ENCODE data around the gene ZNF219. TPM values are rescaled to one million over a fixed set of nuclear protein-coding genes. Genes with fewer than 3 reads are reported as not detected.

ZNF219 gene
- total and polyA plus RNA-seq, 10 of the 15 experiments (the other 5 are each of a cell fraction or from before 2014, with no cell fraction given): 0.16 to 6.4 (median 1.9) TPM

DNA sequence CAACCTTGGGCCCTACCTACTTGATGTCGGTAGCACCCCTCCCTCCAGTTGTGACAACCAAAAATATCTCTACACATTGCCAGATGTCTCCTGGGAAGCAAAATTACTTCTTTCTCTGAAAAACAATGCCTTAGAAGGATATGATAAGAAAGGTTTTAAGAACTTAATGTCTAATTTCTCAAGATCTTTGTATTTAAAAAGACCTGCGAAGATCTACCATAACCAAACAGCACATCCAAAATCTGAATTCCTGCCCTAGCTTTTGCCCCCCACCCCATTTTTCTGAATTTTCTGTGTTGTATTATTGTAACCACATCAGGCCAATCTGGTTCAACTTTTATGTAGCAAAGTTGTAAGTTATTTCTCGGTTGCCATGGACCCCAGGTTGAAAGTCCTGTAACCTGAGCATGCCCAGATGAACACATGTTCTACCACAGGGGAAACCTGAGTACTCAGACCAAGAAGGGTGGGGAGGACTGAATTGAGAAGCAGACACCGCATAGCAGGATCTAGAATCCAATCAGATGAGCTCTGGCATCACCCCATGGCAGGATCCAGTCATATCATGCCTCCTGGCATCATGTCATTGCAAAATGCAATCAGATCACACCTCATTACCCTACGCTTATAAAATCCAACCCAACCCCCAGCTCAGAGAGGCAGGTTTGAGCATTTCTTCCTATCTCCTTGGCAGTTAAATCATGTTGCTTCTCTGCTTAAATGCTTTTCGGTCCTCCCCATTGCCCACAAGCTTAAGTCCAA, 11.1 kb upstream of the ZNF219 start (continued):
- peak; percentile 78 for TF ChIP-seq E4F1 (IDR thresholded peaks at IDR 0.05; ENCODE audit: borderline replicate concordance, partially characterized antibody)

DNA sequence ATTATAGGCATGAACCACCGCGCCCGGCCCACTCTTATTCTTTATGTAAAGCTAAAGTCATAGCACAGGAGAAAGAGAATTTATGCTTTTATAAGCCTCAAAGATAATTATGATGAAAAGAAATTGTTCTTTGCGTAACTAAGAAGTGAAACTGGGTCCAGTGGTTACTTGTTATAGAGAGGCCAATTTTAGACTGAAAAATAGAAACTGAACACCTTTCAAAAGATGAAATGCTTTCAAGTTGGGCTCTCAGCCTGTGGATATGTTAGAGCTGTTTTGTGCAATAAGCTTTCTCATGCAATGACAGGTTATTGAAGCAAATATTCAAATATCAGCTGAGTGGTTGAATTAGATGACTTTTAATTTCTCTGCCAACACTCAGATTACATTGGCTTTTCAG, 10.3 kb upstream of the ZNF219 start:
- WGBS (ENCODE audit: insufficient coverage, insufficient replicate concordance, low lambda C conversion rate, missing lambda C conversion rate): 75% methylated on average over 4 of the region's 4 CpGs
- intact Hi-C loops (cut with micrococcal nuclease; ENCODE audit: unreplicated experiment) (no loop called here), in situ Hi-C loops (cut with MboI) (no loop called here)
- ChIA-PET POLR2A (interaction anchor here (0.6 to 1.6 kb wide), 2 partner anchors 37 to 197 kb away, joined by 4 to 6 read pairs; no protein-coding TSS in a partner anchor), SMC1A (ENCODE audit: uncharacterized antibody, unreplicated experiment) (interaction anchor here (0.7 to 8.3 kb wide), 8 partner anchors 9 to 198 kb away, joined by 3 to 99 read pairs (median 5); no protein-coding TSS in a partner anchor), RAD21 (ENCODE audit: unreplicated experiment) (interaction anchor here (0.6 to 3.3 kb wide), 5 partner anchors 17 to 94 kb away, joined by 3 to 13 read pairs (median 5); partner anchors contain the start of gene ARHGEF40), CTCF (interaction anchor here (0.6 to 10.6 kb wide), 7 partner anchors 14 to 418 kb away, joined by 3 to 253 read pairs (median 11); partner anchors contain the start of genes ARHGEF40 and SALL2)
- H3K4me3 ChIP-seq: no peak overlapping the region
- H3K4me2 ChIP-seq (ENCODE audit: control insufficient read depth, insufficient read depth): peak overlapping the region; percentile 53
- no peak for FAIRE-seq
- no peaks in the 10 kb centered on the region for H3K36me3 ChIP-seq (ENCODE audit: control insufficient read depth in 2 of 2, insufficient read depth in 2 of 2, low read length in 1 of 2)
- peaks cover 30% of the 10 kb centered on the region for H3K4me1 ChIP-seq (ENCODE audit: control insufficient read depth, insufficient read depth, low read length)
- no peak for DNase-seq (ENCODE audit: low read depth, low spot score)
- H3K79me2 ChIP-seq (ENCODE audit: control insufficient read depth, insufficient read depth, low read length): no peaks in the 10 kb centered on the region
- H3K27ac ChIP-seq (ENCODE audit: control insufficient read depth, insufficient read depth): peak overlapping the region; percentile 52
- no TSS peak for BruUV-seq (replicated peaks)
- no peaks in the 10 kb centered on the region for H4K20me1 ChIP-seq (ENCODE audit: control insufficient read depth, insufficient read depth)
- H3K27me3 ChIP-seq (replicated peaks in 1 of 2; ENCODE audit: control insufficient read depth in 2 of 2, insufficient read depth in 2 of 2, low read length in 1 of 2): no peaks in the 10 kb centered on the region
- H3K9ac ChIP-seq (ENCODE audit: control insufficient read depth, insufficient read depth, low read length): no peak overlapping the region
- peak; percentile 23 for ATAC-seq
- no peaks in the 10 kb centered on the region; the same call in 2 of the 3 replicates for H3K9me3 ChIP-seq (replicated peaks; ENCODE audit: control insufficient read depth, insufficient read depth, low read length)
- H2AFZ ChIP-seq (ENCODE audit: control insufficient read depth, low read depth, low read length): no peak overlapping the region
- TF ChIP-seq, protein P1, sequence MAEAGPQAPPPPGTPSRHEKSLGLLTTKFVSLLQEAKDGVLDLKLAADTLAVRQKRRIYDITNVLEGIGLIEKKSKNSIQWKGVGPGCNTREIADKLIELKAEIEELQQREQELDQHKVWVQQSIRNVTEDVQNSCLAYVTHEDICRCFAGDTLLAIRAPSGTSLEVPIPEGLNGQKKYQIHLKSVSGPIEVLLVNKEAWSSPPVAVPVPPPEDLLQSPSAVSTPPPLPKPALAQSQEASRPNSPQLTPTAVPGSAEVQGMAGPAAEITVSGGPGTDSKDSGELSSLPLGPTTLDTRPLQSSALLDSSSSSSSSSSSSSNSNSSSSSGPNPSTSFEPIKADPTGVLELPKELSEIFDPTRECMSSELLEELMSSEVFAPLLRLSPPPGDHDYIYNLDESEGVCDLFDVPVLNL (IDR thresholded peaks at IDR 0.05; ENCODE audit: low read depth, low read length): no peak
- TF ChIP-seq HDGF (IDR thresholded peaks at IDR 0.05) (no peak), MEF2A (IDR thresholded peaks at IDR 0.05; ENCODE audit: insufficient read depth, low read depth, low read length) (peak; percentile 73), SMC3 (IDR thresholded peaks at IDR 0.05; ENCODE audit: borderline replicate concordance, low read length) (no peak), RCOR1 (conservative IDR thresholded peaks at IDR 0.05; ENCODE audit: low read depth, low read length) (no peak), DPF2 (IDR thresholded peaks at IDR 0.05) (no peak), CREB1 (IDR thresholded peaks at IDR 0.05; ENCODE audit: low read depth) (peak; percentile 50; the same call in 1 of the 2 replicates), CREM (IDR thresholded peaks at IDR 0.05; ENCODE audit: low read depth) (peak; percentile 40)
- TF ChIP-seq, protein P2, sequence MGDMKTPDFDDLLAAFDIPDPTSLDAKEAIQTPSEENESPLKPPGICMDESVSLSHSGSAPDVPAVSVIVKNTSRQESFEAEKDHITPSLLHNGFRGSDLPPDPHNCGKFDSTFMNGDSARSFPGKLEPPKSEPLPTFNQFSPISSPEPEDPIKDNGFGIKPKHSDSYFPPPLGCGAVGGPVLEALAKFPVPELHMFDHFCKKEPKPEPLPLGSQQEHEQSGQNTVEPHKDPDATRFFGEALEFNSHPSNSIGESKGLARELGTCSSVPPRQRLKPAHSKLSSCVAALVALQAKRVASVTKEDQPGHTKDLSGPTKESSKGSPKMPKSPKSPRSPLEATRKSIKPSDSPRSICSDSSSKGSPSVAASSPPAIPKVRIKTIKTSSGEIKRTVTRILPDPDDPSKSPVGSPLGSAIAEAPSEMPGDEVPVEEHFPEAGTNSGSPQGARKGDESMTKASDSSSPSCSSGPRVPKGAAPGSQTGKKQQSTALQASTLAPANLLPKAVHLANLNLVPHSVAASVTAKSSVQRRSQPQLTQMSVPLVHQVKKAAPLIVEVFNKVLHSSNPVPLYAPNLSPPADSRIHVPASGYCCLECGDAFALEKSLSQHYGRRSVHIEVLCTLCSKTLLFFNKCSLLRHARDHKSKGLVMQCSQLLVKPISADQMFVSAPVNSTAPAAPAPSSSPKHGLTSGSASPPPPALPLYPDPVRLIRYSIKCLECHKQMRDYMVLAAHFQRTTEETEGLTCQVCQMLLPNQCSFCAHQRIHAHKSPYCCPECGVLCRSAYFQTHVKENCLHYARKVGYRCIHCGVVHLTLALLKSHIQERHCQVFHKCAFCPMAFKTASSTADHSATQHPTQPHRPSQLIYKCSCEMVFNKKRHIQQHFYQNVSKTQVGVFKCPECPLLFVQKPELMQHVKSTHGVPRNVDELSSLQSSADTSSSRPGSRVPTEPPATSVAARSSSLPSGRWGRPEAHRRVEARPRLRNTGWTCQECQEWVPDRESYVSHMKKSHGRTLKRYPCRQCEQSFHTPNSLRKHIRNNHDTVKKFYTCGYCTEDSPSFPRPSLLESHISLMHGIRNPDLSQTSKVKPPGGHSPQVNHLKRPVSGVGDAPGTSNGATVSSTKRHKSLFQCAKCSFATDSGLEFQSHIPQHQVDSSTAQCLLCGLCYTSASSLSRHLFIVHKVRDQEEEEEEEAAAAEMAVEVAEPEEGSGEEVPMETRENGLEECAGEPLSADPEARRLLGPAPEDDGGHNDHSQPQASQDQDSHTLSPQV (IDR thresholded peaks at IDR 0.05): no peak
- TF ChIP-seq, protein P3, sequence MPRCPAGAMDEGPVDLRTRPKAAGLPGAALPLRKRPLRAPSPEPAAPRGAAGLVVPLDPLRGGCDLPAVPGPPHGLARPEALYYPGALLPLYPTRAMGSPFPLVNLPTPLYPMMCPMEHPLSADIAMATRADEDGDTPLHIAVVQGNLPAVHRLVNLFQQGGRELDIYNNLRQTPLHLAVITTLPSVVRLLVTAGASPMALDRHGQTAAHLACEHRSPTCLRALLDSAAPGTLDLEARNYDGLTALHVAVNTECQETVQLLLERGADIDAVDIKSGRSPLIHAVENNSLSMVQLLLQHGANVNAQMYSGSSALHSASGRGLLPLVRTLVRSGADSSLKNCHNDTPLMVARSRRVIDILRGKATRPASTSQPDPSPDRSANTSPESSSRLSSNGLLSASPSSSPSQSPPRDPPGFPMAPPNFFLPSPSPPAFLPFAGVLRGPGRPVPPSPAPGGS (IDR thresholded peaks at IDR 0.05; ENCODE audit: borderline replicate concordance, insufficient read depth, low read depth, low read length, poor library complexity, severe bottlenecking): no peak
